Endothelial cell of umbilical vein (primary cell): ENCODE measurements around the gene KRTAP6-1. TPM values are rescaled to one million over a fixed set of nuclear protein-coding genes. Genes with fewer than 3 reads are reported as not detected.

ENCODE experiments used
- BruUV-seq: library from RNA; stranded (reverse); fragments of 400-500 nt; replicated peaks from 2 replicates; lab custom pipeline; 2021; lab: Mats Ljungman, UMichigan
- CTCF ChIA-PET: fragments of 300-600, 350-600 bp; sonication (Branson Sonifier 250); formaldehyde crosslinking; loops from one replicate; lab custom pipeline; 2021; ENCODE audit warnings: antibody characterized with exemption, inconsistent platforms; lab: Charles Lee
- POLR2A ChIA-PET: fragments of 300-600, 350-600 bp; sonication (Branson Sonifier 250); formaldehyde crosslinking; loops from one replicate; lab custom pipeline; 2021; ENCODE audit warnings: antibody characterized with exemption, inconsistent platforms; lab: Charles Lee
- DNase-seq: peaks from one replicate; pipeline ENCODE4 v3.0.0-alpha.2; 2011; ENCODE audit warnings: low read depth, low spot score
- FAIRE-seq: peaks from 2 replicates; lab custom pipeline; 2011; peaks lifted over from hg19 to GRCh38; lab: Jason Lieb, UNC
- H2AFZ ChIP-seq: 2 replicates; pipeline ENCODE4 v1.6.0; 2012; ENCODE audit warnings: low read depth, low read length, control low read depth, inconsistent platforms
- H3K27ac ChIP-seq: 2 replicates; pipeline ENCODE4 v1.5.1; 2011; ENCODE audit warnings: low read depth, mild to moderate bottlenecking, control low read depth, low read length, moderate library complexity; ENCODE audit not compliant: insufficient read depth
- H3K27me3 ChIP-seq, 2 experiments: 2 replicates each; pipeline versions ENCODE4 v1.6.0 to v1.6.1; 2011; ENCODE audit warnings: low read length in 2 of 2, mixed read lengths in 1 of 2; ENCODE audit not compliant: control insufficient read depth in 2 of 2, insufficient read depth in 2 of 2
- H3K36me3 ChIP-seq, 2 experiments: 2 replicates in 1 of 2; 3 replicates in 1 of 2; pipeline ENCODE4 v1.5.1; 2011; ENCODE audit warnings: low read length in 2 of 2, mild to moderate bottlenecking in 1 of 2, moderate library complexity in 1 of 2; ENCODE audit not compliant: control insufficient read depth in 2 of 2, insufficient read depth in 2 of 2; ENCODE audit errors: extremely low read depth in 1 of 2
- H3K4me1 ChIP-seq: 3 replicates; pipeline ENCODE4 v1.5.1; 2011; ENCODE audit warnings: mild to moderate bottlenecking, low read length; ENCODE audit not compliant: control insufficient read depth, insufficient read depth; ENCODE audit errors: extremely low read depth
- H3K4me2 ChIP-seq: 2 replicates; pipeline ENCODE4 v1.6.1; 2011; ENCODE audit warnings: low read length, control low read depth, mixed read lengths; ENCODE audit not compliant: insufficient read depth
- H3K4me3 ChIP-seq, 3 experiments: fragments of 200-600 bp in 1 of 3; sonication (generic), shearing (Covaris generic) in 1 of 3; replicated peaks in 1 of 3; 2 replicates each; pipeline ENCODE4 v1.5.1; 2011 to 2016; ENCODE audit warnings: control low read depth in 3 of 3, low read length in 3 of 3, mild to moderate bottlenecking in 2 of 3, inconsistent platforms in 1 of 3, low read depth in 1 of 3, moderate library complexity in 1 of 3; ENCODE audit not compliant: insufficient read depth in 1 of 3
- H3K79me2 ChIP-seq: 2 replicates; pipeline ENCODE4 v1.6.0; 2012; ENCODE audit warnings: low read length, inconsistent platforms; ENCODE audit not compliant: control insufficient read depth, insufficient read depth
- H3K9ac ChIP-seq: replicated peaks from 2 replicates; pipeline ENCODE3; 2011; ENCODE audit warnings: low read length, control low read depth; ENCODE audit not compliant: insufficient read depth; ENCODE audit errors: extremely low read depth
- H3K9me1 ChIP-seq: replicated peaks from 3 replicates; pipeline ENCODE4 v1.6.0; 2011; ENCODE audit warnings: mild to moderate bottlenecking, low read length; ENCODE audit not compliant: control insufficient read depth, insufficient read depth; ENCODE audit errors: extremely low read depth
- H3K9me3 ChIP-seq: replicated peaks from 2 replicates; pipeline ENCODE4 v1.5.1; 2012; ENCODE audit warnings: low read length, inconsistent platforms; ENCODE audit not compliant: control insufficient read depth, insufficient read depth
- H4K20me1 ChIP-seq: replicated peaks from 2 replicates; pipeline ENCODE3; 2011; ENCODE audit warnings: mild to moderate bottlenecking, low read length; ENCODE audit not compliant: control insufficient read depth, insufficient read depth; ENCODE audit errors: extremely low read depth
- CTCF ChIP-seq, 2 donors: IDR thresholded peaks; 1 replicate in 1 of 2; 2 replicates in 1 of 2; pipeline ENCODE4 v1.5.1; 2011; ENCODE audit warnings: low read length in 2 of 2, mild to moderate bottlenecking in 2 of 2, moderate library complexity in 2 of 2, control low read depth in 1 of 2, inconsistent platforms in 1 of 2, low read depth in 1 of 2; ENCODE audit not compliant: insufficient read depth in 1 of 2; ENCODE audit errors: extremely low read depth in 1 of 2
- EZH2 ChIP-seq: IDR thresholded peaks from 2 replicates; pipeline ENCODE4 v1.6.1; 2012; ENCODE audit warnings: borderline replicate concordance, low read depth, mild to moderate bottlenecking, moderate library complexity, low read length, inconsistent platforms; ENCODE audit not compliant: severe bottlenecking
- FOS ChIP-seq: IDR thresholded peaks from 2 replicates; pipeline ENCODE4 v1.6.1; 2011; ENCODE audit warnings: mild to moderate bottlenecking, low read length, moderate library complexity, borderline replicate concordance; ENCODE audit not compliant: insufficient read depth
- GATA2 ChIP-seq: IDR thresholded peaks from 2 replicates; pipeline ENCODE4 v1.7.0; 2011; ENCODE audit warnings: low read depth, mild to moderate bottlenecking, moderate library complexity, mixed read lengths, low read length; ENCODE audit not compliant: insufficient read length, insufficient read depth
- JUN ChIP-seq: IDR thresholded peaks from 2 replicates; pipeline ENCODE4 v1.6.1; 2011; ENCODE audit warnings: borderline replicate concordance, low read depth; ENCODE audit not compliant: insufficient read length, insufficient read depth
- MYC ChIP-seq: IDR thresholded peaks from one replicate; pipeline ENCODE4 v1.6.1; 2011; ENCODE audit warnings: mild to moderate bottlenecking, low read depth, low read length
- POLR2A ChIP-seq: IDR thresholded peaks from 2 replicates; pipeline ENCODE4 v1.6.1; 2012; ENCODE audit warnings: low read depth, mild to moderate bottlenecking, control low read depth, low read length
- POLR2AphosphoS5 ChIP-seq: IDR thresholded peaks from 2 replicates; pipeline ENCODE4 v1.6.1; 2012; ENCODE audit warnings: low read depth, mild to moderate bottlenecking, control low read depth, low read length, moderate library complexity; ENCODE audit not compliant: insufficient read depth
- dilution Hi-C: fragments of 300-500 bp; cut with MboI; formaldehyde crosslinking; loops from one replicate; pipeline ENCODE4 v1.15.0; 2019; ENCODE audit warnings: low sequenced_read_pairs; ENCODE audit not compliant: extremely low pct_ligation_motif_present
- intact Hi-C: fragments of 100-400 bp; cut with micrococcal nuclease; formaldehyde crosslinking; loops from one replicate; pipeline ENCODE4 v1.10.0; 2022
- polyA plus RNA-seq, 4 experiments: library from polyadenylated mRNA; depleted of rRNA in 3 of 4; stranded (reverse) in 3 of 4; unstranded in 1 of 4; fragments of >200 nt; gene quantifications; 2 replicates each; pipeline versions ENCODE4 v1.2.1 to v1.2.3, GENCODE V29; 2011 to 2012; ENCODE audit warnings: missing spikeins in 1 of 4
- total RNA-seq: library from RNA; stranded (reverse); gene quantifications from 2 replicates; pipeline ENCODE4 v1.2.3, GENCODE V29; 2021
- TF ChIP-seq, protein P1 (sequence below): IDR thresholded peaks from 2 replicates; pipeline ENCODE4 v1.6.1; 2011; ENCODE audit not compliant: insufficient read depth, insufficient read length

KRTAP6-1 gene
- total and polyA plus RNA-seq, 2 donors (not counting 3 experiments of a cell fraction or from before 2014, with no cell fraction given): not detected

DNA sequence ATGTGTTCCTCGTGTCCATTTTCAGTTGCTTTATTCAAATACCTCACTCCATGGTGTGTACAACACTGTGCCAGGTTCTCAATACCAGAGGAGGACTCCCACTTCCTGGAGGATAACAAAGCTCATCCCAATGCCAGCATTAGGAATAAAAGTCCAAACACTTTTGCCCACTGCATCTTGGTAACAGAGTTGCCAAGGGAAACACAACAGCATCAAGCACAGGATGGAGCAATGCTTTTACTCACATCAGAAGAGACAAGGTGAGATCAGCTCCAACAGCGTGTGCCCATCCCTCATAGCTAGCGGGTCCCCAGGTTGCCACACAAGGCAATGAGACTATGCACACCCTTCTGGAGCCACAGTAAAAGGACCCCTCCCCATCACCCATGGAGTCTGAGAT, 9.6 kb upstream of the KRTAP6-1 start:
- H3K36me3 ChIP-seq: no peaks in the 10 kb centered on the region
- no peaks in the 10 kb centered on the region for H3K27me3 ChIP-seq
- no peak overlapping the region for H3K9ac ChIP-seq
- no TSS peak for BruUV-seq
- H2AFZ ChIP-seq: no peak overlapping the region
- POLR2A ChIA-PET: no interaction called here
- no peak overlapping the region for H3K4me2 ChIP-seq
- H3K27ac ChIP-seq: no peak overlapping the region
- CTCF ChIA-PET: no interaction called here
- dilution Hi-C loops: no loop called here
- FAIRE-seq (no peak), DNase-seq (no peak)
- H3K9me3 ChIP-seq: peaks cover 8% of the 10 kb centered on the region
- H4K20me1 ChIP-seq: no peaks in the 10 kb centered on the region
- H3K4me1 ChIP-seq: no peaks in the 10 kb centered on the region
- no peaks in the 10 kb centered on the region for H3K9me1 ChIP-seq
- intact Hi-C loops: no loop called here
- no peaks in the 10 kb centered on the region for H3K79me2 ChIP-seq
- H3K4me3 ChIP-seq: no peak overlapping the region
- no peak for TF ChIP-seq JUN
- TF ChIP-seq MYC: no peak
- TF ChIP-seq POLR2AphosphoS5: no peak
- TF ChIP-seq POLR2A: no peak
- TF ChIP-seq GATA2: no peak
- TF ChIP-seq CTCF (IDR thresholded peaks at IDR 0.05; ENCODE audit: extremely low read depth in 1 of 2, insufficient read depth in 1 of 2, low read depth in 1 of 2, low read length in 2 of 2): no peak
- no peak for TF ChIP-seq FOS
- TF ChIP-seq EZH2: no peak
- TF ChIP-seq, protein P1, sequence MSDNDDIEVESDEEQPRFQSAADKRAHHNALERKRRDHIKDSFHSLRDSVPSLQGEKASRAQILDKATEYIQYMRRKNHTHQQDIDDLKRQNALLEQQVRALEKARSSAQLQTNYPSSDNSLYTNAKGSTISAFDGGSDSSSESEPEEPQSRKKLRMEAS: no peak
